Mesenchymal stem cell (in vitro differentiated cells and primary cell): ENCODE data around the gene SCLY.
A peak's percentile ranks its signal among the peaks of the same experiment; 100 is the strongest.

Experiments
- DNase-seq: peaks from one replicate; pipeline ENCODE4 v3.0.0-alpha.2; 2013
- H2AFZ ChIP-seq: one replicate; pipeline ENCODE4 v1.6.1; 2013; ENCODE audit warnings: low read depth, mild to moderate bottlenecking, control low read depth, inconsistent platforms, low read length, moderate library complexity
- H2AK5ac ChIP-seq: 2 replicates; pipeline ENCODE4 v1.6.1; 2013; ENCODE audit warnings: low read length, moderate library complexity, mild to moderate bottlenecking, inconsistent platforms; ENCODE audit not compliant: severe bottlenecking
- H2BK120ac ChIP-seq: one replicate; pipeline ENCODE4 v1.6.1; 2013; ENCODE audit warnings: low read depth, mild to moderate bottlenecking, inconsistent platforms, low read length, moderate library complexity
- H2BK12ac ChIP-seq, 2 experiments: one replicate each; pipeline ENCODE4 v1.6.1; 2013; ENCODE audit warnings: inconsistent platforms in 2 of 2, low read length in 2 of 2, mild to moderate bottlenecking in 2 of 2, moderate library complexity in 2 of 2, control low read depth in 1 of 2
- H2BK15ac ChIP-seq: one replicate; pipeline ENCODE4 v1.6.1; 2013; ENCODE audit warnings: mild to moderate bottlenecking, low read depth, inconsistent platforms; ENCODE audit not compliant: poor library complexity, severe bottlenecking
- H2BK5ac ChIP-seq: 2 replicates; pipeline ENCODE4 v1.6.1; 2013; ENCODE audit warnings: low read depth, mild to moderate bottlenecking, low read length, control low read depth, inconsistent platforms; ENCODE audit not compliant: poor library complexity, severe bottlenecking
- H3K14ac ChIP-seq, 2 experiments: one replicate each; pipeline ENCODE4 v1.6.1; 2013; ENCODE audit warnings: inconsistent platforms in 2 of 2, low read length in 2 of 2, control low read depth in 1 of 2, mild to moderate bottlenecking in 1 of 2, moderate library complexity in 1 of 2
- H3K18ac ChIP-seq, 2 experiments: one replicate each; pipeline ENCODE4 v1.6.1; 2013; ENCODE audit warnings: inconsistent platforms in 2 of 2, low read length in 2 of 2, control low read depth in 1 of 2, low read depth in 1 of 2, mild to moderate bottlenecking in 1 of 2
- H3K23ac ChIP-seq, 2 experiments: one replicate each; pipeline ENCODE4 v1.6.1; 2013; ENCODE audit warnings: inconsistent platforms in 2 of 2, low read length in 2 of 2, mild to moderate bottlenecking in 2 of 2, moderate library complexity in 2 of 2, control low read depth in 1 of 2
- H3K27ac ChIP-seq: 2 replicates; pipeline ENCODE4 v1.5.1; 2013; ENCODE audit warnings: mild to moderate bottlenecking, moderate library complexity, low read length, control low read depth, inconsistent platforms; ENCODE audit not compliant: poor library complexity, severe bottlenecking
- H3K27me3 ChIP-seq, 2 experiments: 2 replicates each; pipeline versions ENCODE4 v1.6.1 to v1.7.0; 2013; ENCODE audit warnings: low read length in 2 of 2, mild to moderate bottlenecking in 2 of 2, moderate library complexity in 2 of 2, control low read depth in 1 of 2, inconsistent platforms in 1 of 2; ENCODE audit not compliant: control insufficient read depth in 1 of 2, insufficient read depth in 1 of 2
- H3K36me3 ChIP-seq, 2 experiments: 2 replicates each; pipeline versions ENCODE4 v1.6.1 to v1.7.0; 2013; ENCODE audit warnings: low read length in 2 of 2, control low read depth in 1 of 2, inconsistent platforms in 1 of 2, low read depth in 1 of 2, mild to moderate bottlenecking in 1 of 2; ENCODE audit not compliant: insufficient read depth in 2 of 2, control insufficient read depth in 1 of 2
- H3K4ac ChIP-seq, 2 experiments: one replicate each; pipeline ENCODE4 v1.6.1; 2013; ENCODE audit warnings: inconsistent platforms in 2 of 2, low read length in 2 of 2, mild to moderate bottlenecking in 2 of 2, moderate library complexity in 2 of 2, control low read depth in 1 of 2, low read depth in 1 of 2
- H3K4me1 ChIP-seq: 2 replicates; pipeline ENCODE4 v1.6.1; 2013; ENCODE audit warnings: low read depth, low read length, control low read depth; ENCODE audit not compliant: control insufficient read depth, insufficient read depth
- H3K4me2 ChIP-seq: 2 replicates; pipeline ENCODE4 v1.6.1; 2013; ENCODE audit warnings: low read length, mild to moderate bottlenecking, inconsistent platforms; ENCODE audit not compliant: poor library complexity, severe bottlenecking
- H3K4me3 ChIP-seq, 2 experiments: 2 replicates each; pipeline versions ENCODE4 v1.5.1 to v1.7.0; 2013; ENCODE audit warnings: low read length in 2 of 2, mild to moderate bottlenecking in 2 of 2, control low read depth in 1 of 2, low read depth in 1 of 2; ENCODE audit not compliant: insufficient read depth in 1 of 2
- H3K79me1 ChIP-seq: replicated peaks from 2 replicates; pipeline ENCODE4 v1.6.1; 2013; ENCODE audit warnings: mild to moderate bottlenecking, control low read depth, low read length, inconsistent platforms; ENCODE audit not compliant: poor library complexity, severe bottlenecking
- H3K9ac ChIP-seq: 2 replicates; pipeline ENCODE4 v1.7.0; 2013; ENCODE audit warnings: mild to moderate bottlenecking, low read length, moderate library complexity
- H3K9me3 ChIP-seq: 2 replicates; pipeline ENCODE4 v1.7.0; 2013; ENCODE audit warnings: mild to moderate bottlenecking, low read length; ENCODE audit not compliant: control insufficient read depth
- H4K8ac ChIP-seq: one replicate; pipeline ENCODE4 v1.6.1; 2013; ENCODE audit warnings: inconsistent platforms, mild to moderate bottlenecking, low read length, moderate library complexity
- H4K91ac ChIP-seq: one replicate; pipeline ENCODE4 v1.6.1; 2013; ENCODE audit warnings: mild to moderate bottlenecking, low read length, inconsistent platforms
- WGBS: methylation state at CpG from one replicate; pipeline ENCODE4 v1.1.7; 2013; ENCODE audit warnings: mixed read lengths; 5-methylcytosine and 5-hydroxymethylcytosine counted together

The SCLY gene

GRCh38 chr2:238134393-238134785, 73.6 kb downstream of the SCLY start:
- Histone ChIP-seq H3K9ac (no peak overlapping the region), H2AFZ (no peak overlapping the region), H2AK5ac (no peak overlapping the region), H4K91ac (no peak overlapping the region), H3K27me3 (no peaks in the 10 kb centered on the region), H3K27ac (no peak overlapping the region), H3K36me3 (no peaks in the 10 kb centered on the region), H3K4ac (no peak overlapping the region), H2BK12ac (no peak overlapping the region), H3K23ac (no peak overlapping the region), H3K4me3 (no peak overlapping the region), H2BK120ac (no peak overlapping the region), H4K8ac (no peak overlapping the region), H2BK5ac (no peak overlapping the region), H2BK15ac (no peak overlapping the region), H3K9me3 (no peaks in the 10 kb centered on the region), H3K4me1 (peaks cover 14% of the 10 kb centered on the region), H3K79me1 (no peaks in the 10 kb centered on the region), H3K14ac (no peak overlapping the region), H3K18ac (no peak overlapping the region), H3K4me2 (no peak overlapping the region)
- DNase-seq = no peak
- 94% methylated on average over 11 of the region's 11 CpGs for WGBS

GRCh38 chr2:238135601-238136150, 74.9 kb downstream of the SCLY start:
- no peak overlapping the region for H3K23ac ChIP-seq
- no peaks in the 10 kb centered on the region for H3K36me3 ChIP-seq
- no peak overlapping the region for H3K18ac ChIP-seq
- no peak overlapping the region for H3K4me3 ChIP-seq
- 77% methylated on average over 15 of the region's 15 CpGs for WGBS
- H4K91ac ChIP-seq = no peak overlapping the region
- no peak overlapping the region for H2BK12ac ChIP-seq
- H3K4me2 ChIP-seq = no peak overlapping the region
- no peak overlapping the region for H4K8ac ChIP-seq
- no peak overlapping the region for H2AK5ac ChIP-seq
- no peaks in the 10 kb centered on the region for H3K9me3 ChIP-seq
- no peak overlapping the region for H3K9ac ChIP-seq
- H2AFZ ChIP-seq = no peak overlapping the region
- H3K14ac ChIP-seq = no peak overlapping the region
- H2BK5ac ChIP-seq = no peak overlapping the region
- no peaks in the 10 kb centered on the region for H3K79me1 ChIP-seq
- no peak overlapping the region for H3K4ac ChIP-seq
- no peak for DNase-seq
- no peak overlapping the region for H2BK120ac ChIP-seq
- H3K4me1 ChIP-seq = peaks cover 17% of the 10 kb centered on the region
- H2BK15ac ChIP-seq = no peak overlapping the region
- no peak overlapping the region for H3K27ac ChIP-seq
- no peaks in the 10 kb centered on the region for H3K27me3 ChIP-seq

GRCh38 chr2:238136820-238137537, 76.2 kb downstream of the SCLY start:
- Histone ChIP-seq H3K79me1 (no peaks in the 10 kb centered on the region), H3K23ac (no peak overlapping the region)
- DNase-seq = peak; percentile 83

GRCh38 chr2:238137885-238138284, 77.1 kb downstream of the SCLY start:
- Histone ChIP-seq H2AFZ (no peak overlapping the region), H3K36me3 (no peaks in the 10 kb centered on the region), H3K4ac (peak overlapping the region; percentile 7 to 54), H3K4me2 (no peak overlapping the region), H2AK5ac (no peak overlapping the region), H4K91ac (no peak overlapping the region), H2BK120ac (no peak overlapping the region), H3K9ac (no peak overlapping the region), H4K8ac (peak overlapping the region; percentile 22), H3K14ac (no peak overlapping the region), H3K27ac (no peak overlapping the region), H3K4me3 (no peak overlapping the region), H3K9me3 (no peaks in the 10 kb centered on the region), H3K79me1 (no peaks in the 10 kb centered on the region), H2BK15ac (no peak overlapping the region), H3K23ac (no peak overlapping the region), H2BK5ac (no peak overlapping the region), H2BK12ac (peak overlapping the region in 1 of 2 experiments; percentile 68), H3K4me1 (peaks cover 36% of the 10 kb centered on the region), H3K27me3 (no peaks in the 10 kb centered on the region), H3K18ac (peak overlapping the region in 1 of 2 experiments; percentile 74)
- WGBS = 96% methylated on average over 13 of the region's 13 CpGs
- DNase-seq = no peak

More at GRCh38 chr2:238136820-238137537, 76.2 kb downstream of the SCLY start:
- Histone ChIP-seq H2BK15ac (no peak overlapping the region), H3K4ac (peak overlapping the region in 1 of 2 experiments; percentile 28), H3K9ac (peak overlapping the region; percentile 67), H3K4me1 (peaks cover 29% of the 10 kb centered on the region), H3K4me2 (no peak overlapping the region), H2BK12ac (peak overlapping the region; percentile 0 to 83), H3K36me3 (no peaks in the 10 kb centered on the region), H3K18ac (peak overlapping the region; percentile 74 to 80), H4K91ac (peak overlapping the region; percentile 65), H3K4me3 (peak overlapping the region in 1 of 2 experiments; percentile 62), H3K27me3 (no peaks in the 10 kb centered on the region), H2AFZ (no peak overlapping the region), H3K27ac (no peak overlapping the region), H3K9me3 (no peaks in the 10 kb centered on the region), H2AK5ac (no peak overlapping the region), H2BK5ac (no peak overlapping the region), H4K8ac (peak overlapping the region; percentile 85), H3K14ac (peak overlapping the region in 1 of 2 experiments; percentile 44), H2BK120ac (no peak overlapping the region)
- 89% methylated on average over 14 of the region's 14 CpGs for WGBS
